Type B pancreatic cell (in vitro differentiated cells): ENCODE results near the gene WDR6. TPM values are rescaled to one million over a fixed set of nuclear protein-coding genes. Genes with fewer than 3 reads are reported as not detected.
A peak's percentile ranks its signal among the peaks of the same experiment; 100 is the strongest.
"Not testable (repeated sequence)": the region's sequence is repeated elsewhere in the genome, so short reads cannot be mapped to it uniquely, and the experiment has no call there.

Source experiments
- DNase-seq: peaks from one replicate; pipeline ENCODE4 v3.0.0; 2021; ENCODE audit warnings: mixed read lengths; ENCODE audit not compliant: unreplicated experiment; ENCODE audit errors: extremely low spot score
- H3K27ac Mint-ChIP-seq: 2 replicates; pipeline ENCODE4 v1.8.0; 2021; ENCODE audit warnings: mild to moderate bottlenecking, mixed read lengths
- H3K27me3 Mint-ChIP-seq: 2 replicates; pipeline ENCODE4 v1.8.0; 2021; ENCODE audit warnings: mixed read lengths
- H3K36me3 Mint-ChIP-seq: 2 replicates; pipeline ENCODE4 v1.8.0; 2021; ENCODE audit warnings: mixed read lengths
- H3K4me1 Mint-ChIP-seq: one replicate; pipeline ENCODE4 v1.8.0; 2021; ENCODE audit warnings: mixed read lengths; ENCODE audit not compliant: unreplicated experiment
- H3K4me3 Mint-ChIP-seq: 2 replicates; pipeline ENCODE4 v1.8.0; 2021; ENCODE audit warnings: mild to moderate bottlenecking, mixed read lengths
- H3K9me3 Mint-ChIP-seq: 2 replicates; pipeline ENCODE4 v1.8.0; 2021; ENCODE audit warnings: mixed read lengths
- CTCF ChIP-seq: fragments of 200-600 bp; sonication (generic); conservative IDR thresholded peaks from 2 replicates; pipeline ENCODE4 v1.5.0; 2021; ENCODE audit warnings: antibody characterized with exemption, mild to moderate bottlenecking
- total RNA-seq: library from RNA; stranded (reverse); gene quantifications from 2 replicates; pipeline ENCODE4 v1.2.1, GENCODE V29; 2021; ENCODE audit warnings: low replicate concordance

WDR6 gene
- total RNA-seq, 1 donor from 2014 or later = 334 TPM

- H3K27ac Mint-ChIP-seq = peak overlapping the region; percentile 100
- H3K9me3 Mint-ChIP-seq = no peaks in the 10 kb centered on the region
- H3K36me3 Mint-ChIP-seq = peaks cover 11% of the 10 kb centered on the region
- no peak for TF ChIP-seq CTCF
- H3K4me1 Mint-ChIP-seq = peaks cover 19% of the 10 kb centered on the region
- H3K4me3 Mint-ChIP-seq = peak overlapping the region; percentile 100
- no peaks in the 10 kb centered on the region for H3K27me3 Mint-ChIP-seq
- peak; percentile 90 for DNase-seq
These were observed 759 bp downstream of the WDR6 start for GRCh38 chr3:49007771-49008528.

- Mint-ChIP-seq H3K27ac (peak overlapping the region; percentile 100), H3K4me1 (peaks cover 19% of the 10 kb centered on the region), H3K4me3 (peak overlapping the region; percentile 100), H3K36me3 (peaks cover 11% of the 10 kb centered on the region)
- not testable (repeated sequence) for H3K27me3 Mint-ChIP-seq, DNase-seq, H3K9me3 Mint-ChIP-seq
These were observed 1.4 kb downstream of the WDR6 start for GRCh38 chr3:49008627-49009026.

GRCh38 chr3:49009396-49009795 is 2.2 kb downstream of the WDR6 start:
- H3K36me3 Mint-ChIP-seq = peaks cover 11% of the 10 kb centered on the region
- H3K4me3 Mint-ChIP-seq = peak overlapping the region; percentile 100
- no peak for DNase-seq
- H3K9me3 Mint-ChIP-seq = no peaks in the 10 kb centered on the region
- no peak for TF ChIP-seq CTCF
- no peak overlapping the region for H3K27ac Mint-ChIP-seq
- H3K27me3 Mint-ChIP-seq = no peaks in the 10 kb centered on the region
- peaks cover 19% of the 10 kb centered on the region for H3K4me1 Mint-ChIP-seq

GRCh38 chr3:49012441-49013017 is 5.3 kb downstream of the WDR6 start:
- H3K27ac Mint-ChIP-seq = peak overlapping the region; percentile 46
- H3K36me3 Mint-ChIP-seq = peaks cover 12% of the 10 kb centered on the region
- H3K4me1 Mint-ChIP-seq = peaks cover 13% of the 10 kb centered on the region
- no peak overlapping the region for H3K4me3 Mint-ChIP-seq
- no peak for DNase-seq
- TF ChIP-seq CTCF = no peak
- H3K27me3 Mint-ChIP-seq = no peaks in the 10 kb centered on the region
- no peaks in the 10 kb centered on the region for H3K9me3 Mint-ChIP-seq

GRCh38 chr3:49013113-49013737 is 6.0 kb downstream of the WDR6 start:
- DNase-seq = no peak
- Mint-ChIP-seq H3K36me3 (peaks cover 9% of the 10 kb centered on the region), H3K4me1 (peaks cover 8% of the 10 kb centered on the region), H3K4me3 (no peak overlapping the region), H3K27me3 (no peaks in the 10 kb centered on the region), H3K9me3 (no peaks in the 10 kb centered on the region), H3K27ac (no peak overlapping the region)
- TF ChIP-seq CTCF = no peak
